Naive thymus-derived CD8-positive, alpha-beta T cell (primary cell): ENCODE data around the gene STARD10. TPM values are rescaled to one million over a fixed set of nuclear protein-coding genes. Genes with fewer than 3 reads are reported as not detected.
"Not testable (repeated sequence)": the region's sequence is repeated elsewhere in the genome, so short reads cannot be mapped to it uniquely, and the experiment has no call there.

Experiments
- ATAC-seq, 2 donors: fragments of 150-1000 bp; cut with Tn5 transposase in 1 of 2; sonication (Bioruptor Pico), chemical (Tn5 transposase) in 1 of 2; 1 replicate in 1 of 2; 2 replicates in 1 of 2; pipeline ENCODE4 v1.10.0; 2021; ENCODE audit warnings: mild to moderate bottlenecking in 2 of 2, moderate library complexity in 2 of 2
- POLR2A ChIA-PET: fragments of 350-600 bp; sonication (Branson Sonifier 250); formaldehyde crosslinking; loops from one replicate; lab custom pipeline; 2021; ENCODE audit warnings: antibody characterized with exemption; lab: Charles Lee
- DNase-seq, 10 donors: peaks; one replicate each; pipeline versions ENCODE4 v3.0.0 to v3.0.0-alpha.2; 2020 to 2022
- H3K27ac Mint-ChIP-seq, 10 donors: one replicate each; pipeline ENCODE4 v1.8.0; 2020 to 2022; ENCODE audit warnings: mild to moderate bottlenecking in 10 of 10, mixed read lengths in 10 of 10, moderate library complexity in 4 of 10, inconsistent platforms in 1 of 10
- H3K27me3 Mint-ChIP-seq, 5 donors: one replicate each; pipeline ENCODE4 v1.8.0; 2021 to 2022; ENCODE audit warnings: mixed read lengths in 5 of 5
- H3K36me3 Mint-ChIP-seq, 3 donors: one replicate each; pipeline ENCODE4 v1.8.0; 2020 to 2022; ENCODE audit warnings: mixed read lengths in 3 of 3, mild to moderate bottlenecking in 2 of 3, inconsistent platforms in 1 of 3
- H3K4me1 Mint-ChIP-seq, 4 donors: one replicate each; pipeline ENCODE4 v1.8.0; 2021 to 2022; ENCODE audit warnings: mixed read lengths in 4 of 4
- H3K4me3 Mint-ChIP-seq, 10 donors: one replicate each; pipeline ENCODE4 v1.8.0; 2020 to 2022; ENCODE audit warnings: mild to moderate bottlenecking in 10 of 10, mixed read lengths in 10 of 10, moderate library complexity in 6 of 10, inconsistent platforms in 1 of 10
- H3K9me3 Mint-ChIP-seq, 9 donors: one replicate each; pipeline ENCODE4 v1.8.0; 2020 to 2022; ENCODE audit warnings: mixed read lengths in 9 of 9, mild to moderate bottlenecking in 3 of 9, inconsistent platforms in 1 of 9, moderate library complexity in 1 of 9
- polyA plus RNA-seq, 3 donors: library from polyadenylated mRNA; unstranded; fragments of 300-500 nt; fragmentation: Illumina TruSeq; gene quantifications; one replicate each; pipeline ENCODE4 v1.2.3, GENCODE V29; 2021
- total RNA-seq, 8 experiments: library from RNA in 2 of 8; stranded (reverse) in 2 of 8; gene quantifications; one replicate each; pipeline ENCODE4 v1.2.3 and lab custom pipeline; 2021 to 2026

STARD10 gene
- total and polyA plus RNA-seq, 5 experiments from 2014 or later = 11.8 to 16.3 (median 14.9) TPM

DNA sequence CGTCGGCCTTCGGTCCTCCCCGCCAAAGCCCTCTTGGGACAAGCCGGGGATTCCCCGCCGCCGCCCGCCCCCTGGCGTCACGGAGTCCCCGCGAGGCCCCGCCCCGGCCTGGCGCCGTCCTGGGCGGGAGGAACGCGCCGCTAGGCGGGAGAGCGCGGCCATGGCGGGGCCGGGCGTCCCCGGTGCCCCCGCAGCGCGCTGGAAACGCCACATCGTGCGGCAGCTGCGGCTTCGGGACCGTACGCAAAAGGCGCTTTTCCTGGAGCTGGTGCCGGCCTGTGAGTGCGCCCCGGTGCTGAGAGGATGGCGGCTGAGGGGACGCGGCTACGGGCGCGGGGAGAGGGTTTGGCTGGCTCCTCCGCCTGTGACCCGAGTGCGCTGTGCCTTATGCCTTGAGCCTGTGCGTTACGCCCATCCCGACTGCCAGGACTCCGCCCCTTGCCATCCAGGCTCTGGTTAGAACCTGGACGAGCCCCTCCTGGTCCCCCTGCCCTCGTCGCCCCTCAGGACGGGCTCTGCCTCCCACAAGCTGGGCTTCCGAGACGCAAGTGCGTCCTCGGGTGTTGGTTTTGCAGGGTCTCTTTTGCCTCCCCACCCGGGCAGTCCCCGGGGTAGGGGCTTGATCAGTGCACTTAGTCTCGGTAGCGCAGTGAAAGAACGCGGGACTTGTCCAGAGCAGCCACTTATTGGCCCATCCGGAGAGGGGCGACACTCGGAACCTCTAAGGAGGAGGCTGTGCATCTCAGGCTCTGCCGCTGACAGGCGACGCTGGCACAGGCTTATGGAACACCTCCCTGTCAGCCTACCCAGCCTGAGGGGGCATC, 20.7 kb upstream of the STARD10 start, which contains the start of gene ATG16L2:
Gene ATG16L2, plus strand, starts transcription at position 126 of the 824 bp plus-strand sequence. Its CDS starts 35 bp downstream, at position 161.
- ATAC-seq = peak; percentile 83 to 85
- peaks cover 0 to 34% (median 14%) of the 10 kb centered on the region in 3 donors for H3K36me3 Mint-ChIP-seq
- peaks cover 0 to 2% (median 0%) of the 10 kb centered on the region in 9 donors for H3K9me3 Mint-ChIP-seq
- peaks cover 33 to 64% (median 54%) of the 10 kb centered on the region in 4 donors for H3K4me1 Mint-ChIP-seq
- DNase-seq = peak; percentile 78 to 93 (median 89)
- POLR2A ChIA-PET = interaction anchor here (1.4 to 4.5 kb wide), 5 partner anchors 10 to 328 kb away, joined by 3 to 49 read pairs (median 13); partner anchors contain the start of genes FCHSD2 and STARD10
- no peaks in the 10 kb centered on the region for H3K27me3 Mint-ChIP-seq
- H3K27ac Mint-ChIP-seq = peak within 1 kb of the TSS; percentile 93 to 99 (median 98)
- peak within 1 kb of the TSS; percentile 95 to 99 (median 98) for H3K4me3 Mint-ChIP-seq

DNA sequence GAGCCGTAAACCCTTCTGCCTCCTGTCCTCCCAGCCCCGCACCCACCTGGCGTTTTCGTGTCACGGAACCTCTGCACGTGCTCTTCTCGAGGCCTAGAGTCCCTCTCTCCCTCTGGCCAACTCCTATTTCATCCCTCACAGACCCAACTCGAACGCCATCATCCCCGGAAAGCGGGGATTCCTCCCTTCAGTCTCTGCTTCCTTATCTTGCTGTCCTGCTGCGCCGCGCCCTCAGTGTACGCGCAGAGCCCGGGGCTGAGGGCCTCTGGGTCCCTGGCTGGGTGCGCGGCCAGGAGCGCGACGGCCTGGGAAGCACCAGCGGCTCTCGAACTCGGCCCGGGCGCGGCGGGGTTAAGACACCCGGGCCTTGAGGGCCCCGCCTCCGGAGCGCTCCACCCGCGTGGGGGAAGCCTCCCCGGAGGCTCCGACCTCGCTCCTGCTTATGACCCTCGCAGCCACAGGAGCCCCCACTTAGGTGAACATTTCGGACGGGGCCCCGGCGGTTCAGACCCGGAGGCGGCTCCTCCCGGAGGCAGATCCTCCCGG, 20.0 kb upstream of the STARD10 start:
- ATAC-seq (peak; percentile 73 to 76), DNase-seq (peak in 2 of 10 donors; percentile 78 to 99)
- Mint-ChIP-seq H3K27ac (peak overlapping the region; percentile 93 to 99 (median 98)), H3K27me3 (no peaks in the 10 kb centered on the region), H3K4me3 (peak overlapping the region; percentile 95 to 99 (median 98)), H3K4me1 (peaks cover 32 to 64% (median 52%) of the 10 kb centered on the region in 4 donors), H3K9me3 (peaks cover 0 to 2% (median 0%) of the 10 kb centered on the region in 9 donors), H3K36me3 (peaks cover 0 to 27% (median 11%) of the 10 kb centered on the region in 3 donors)
- POLR2A ChIA-PET = interaction anchor here (1.4 to 4.5 kb wide), 6 partner anchors 11 to 329 kb away, joined by 3 to 49 read pairs (median 10); partner anchors contain the start of genes FCHSD2 and STARD10

- H3K27ac Mint-ChIP-seq = peak overlapping the region; percentile 93 to 99 (median 98)
- H3K4me3 Mint-ChIP-seq = peak overlapping the region; percentile 95 to 99 (median 98)
- H3K27me3 Mint-ChIP-seq = no peaks in the 10 kb centered on the region
- DNase-seq (peak in 7 of 10 donors; percentile 26 to 51 (median 39)), ATAC-seq (peak in 1 of 2 donors; percentile 10)
- POLR2A ChIA-PET = interaction anchor here (0.5 to 4.5 kb wide), 7 partner anchors 10 to 732 kb away, joined by 3 to 49 read pairs (median 7); partner anchors contain the start of genes FCHSD2 and STARD10
- peaks cover 0 to 24% (median 5%) of the 10 kb centered on the region in 3 donors for H3K36me3 Mint-ChIP-seq
- H3K4me1 Mint-ChIP-seq = peaks cover 30 to 68% (median 51%) of the 10 kb centered on the region in 4 donors
- peaks cover 0 to 2% (median 0%) of the 10 kb centered on the region in 9 donors for H3K9me3 Mint-ChIP-seq
These were observed 19.3 kb upstream of the STARD10 start for GRCh38 chr11:72812967-72813739.

DNA sequence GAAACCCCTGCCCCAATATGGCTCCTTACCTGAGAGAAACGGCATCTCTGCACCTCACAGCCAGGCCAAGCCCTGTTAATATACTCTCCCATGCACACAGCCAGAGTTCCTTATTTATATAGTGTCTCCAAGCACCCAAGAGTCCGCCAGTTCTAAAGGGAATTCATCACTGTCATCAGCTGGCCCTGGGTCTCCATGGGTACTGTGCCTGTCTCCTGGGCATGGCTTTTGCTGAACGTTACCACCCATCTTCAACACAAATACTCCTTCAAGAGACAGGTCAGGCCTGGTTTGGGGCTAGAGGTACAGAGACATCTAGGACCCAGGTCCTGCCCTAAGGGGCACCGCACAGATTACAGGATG, 18.7 kb upstream of the STARD10 start:
- Mint-ChIP-seq H3K36me3 (peaks cover 0 to 18% (median 3%) of the 10 kb centered on the region in 3 donors), H3K4me1 (peaks cover 28 to 68% (median 47%) of the 10 kb centered on the region in 4 donors), H3K27ac (peak overlapping the region; percentile 93 to 99 (median 98)), H3K27me3 (no peaks in the 10 kb centered on the region), H3K4me3 (peak overlapping the region; percentile 95 to 99 (median 98)), H3K9me3 (peaks cover 0 to 2% (median 0%) of the 10 kb centered on the region in 9 donors)
- POLR2A ChIA-PET = interaction anchor here (0.7 to 4.5 kb wide), 5 partner anchors 10 to 330 kb away, joined by 3 to 49 read pairs (median 13); partner anchors contain the start of genes FCHSD2 and STARD10
- no peak for DNase-seq
- no peak for ATAC-seq

DNA sequence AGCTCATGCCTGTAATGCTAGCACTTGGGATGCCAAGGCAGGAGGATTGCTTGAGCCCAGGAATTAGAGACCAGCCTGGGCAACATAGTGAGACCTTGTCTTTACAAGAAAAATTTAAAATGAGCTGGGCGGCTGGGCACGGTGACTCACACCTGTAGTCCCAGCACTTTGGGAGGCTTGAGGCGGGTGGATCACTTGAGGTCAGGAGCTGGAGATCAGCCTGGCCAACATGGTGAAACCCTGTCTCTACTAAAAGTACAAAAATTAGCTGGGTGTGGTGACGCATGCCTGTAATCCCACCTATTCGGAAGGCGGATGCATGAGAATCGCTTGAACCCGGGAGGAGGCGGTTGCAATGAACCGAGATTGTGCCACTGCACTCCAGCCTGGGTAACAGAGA, 17.8 kb upstream of the STARD10 start:
- DNase-seq, H3K9me3 Mint-ChIP-seq, H3K27me3 Mint-ChIP-seq, ATAC-seq: not testable (repeated sequence)
- H3K36me3 Mint-ChIP-seq = peaks cover 0 to 14% (median 0%) of the 10 kb centered on the region in 3 donors
- peak overlapping the region in 9 of 10 donors; percentile 5 to 68 (median 34) for H3K4me3 Mint-ChIP-seq
- peak overlapping the region in 1 of 10 donors; percentile 78 for H3K27ac Mint-ChIP-seq
- POLR2A ChIA-PET = interaction anchor here (0.6 to 0.7 kb wide), 2 partner anchors 12 to 20 kb away, joined by 3 to 4 read pairs; no protein-coding TSS in a partner anchor
- H3K4me1 Mint-ChIP-seq = peaks cover 22 to 67% (median 40%) of the 10 kb centered on the region in 4 donors

GRCh38 chr11:72808331-72808798, 14.5 kb upstream of the STARD10 start:
- POLR2A ChIA-PET = no interaction called here
- H3K27ac Mint-ChIP-seq = peak overlapping the region in 2 of 10 donors; percentile 13 to 29
- H3K9me3 Mint-ChIP-seq = peaks cover 0 to 2% (median 0%) of the 10 kb centered on the region in 9 donors
- no peak for ATAC-seq
- H3K4me1 Mint-ChIP-seq = peaks cover 15 to 53% (median 18%) of the 10 kb centered on the region in 4 donors
- peaks cover 0 to 14% (median 0%) of the 10 kb centered on the region in 3 donors for H3K36me3 Mint-ChIP-seq
- H3K27me3 Mint-ChIP-seq = no peaks in the 10 kb centered on the region
- DNase-seq = no peak
- H3K4me3 Mint-ChIP-seq = no peak overlapping the region

- POLR2A ChIA-PET = no interaction called here
- DNase-seq (no peak), ATAC-seq (no peak)
- Mint-ChIP-seq H3K27me3 (no peaks in the 10 kb centered on the region), H3K36me3 (peaks cover 0 to 14% (median 0%) of the 10 kb centered on the region in 3 donors), H3K9me3 (peaks cover 0 to 2% (median 0%) of the 10 kb centered on the region in 9 donors), H3K4me1 (peaks cover 10 to 47% (median 13%) of the 10 kb centered on the region in 4 donors), H3K4me3 (no peak overlapping the region), H3K27ac (peak overlapping the region in 2 of 10 donors; percentile 29 to 80)
These were observed 13.9 kb upstream of the STARD10 start for GRCh38 chr11:72807792-72808191.

DNA sequence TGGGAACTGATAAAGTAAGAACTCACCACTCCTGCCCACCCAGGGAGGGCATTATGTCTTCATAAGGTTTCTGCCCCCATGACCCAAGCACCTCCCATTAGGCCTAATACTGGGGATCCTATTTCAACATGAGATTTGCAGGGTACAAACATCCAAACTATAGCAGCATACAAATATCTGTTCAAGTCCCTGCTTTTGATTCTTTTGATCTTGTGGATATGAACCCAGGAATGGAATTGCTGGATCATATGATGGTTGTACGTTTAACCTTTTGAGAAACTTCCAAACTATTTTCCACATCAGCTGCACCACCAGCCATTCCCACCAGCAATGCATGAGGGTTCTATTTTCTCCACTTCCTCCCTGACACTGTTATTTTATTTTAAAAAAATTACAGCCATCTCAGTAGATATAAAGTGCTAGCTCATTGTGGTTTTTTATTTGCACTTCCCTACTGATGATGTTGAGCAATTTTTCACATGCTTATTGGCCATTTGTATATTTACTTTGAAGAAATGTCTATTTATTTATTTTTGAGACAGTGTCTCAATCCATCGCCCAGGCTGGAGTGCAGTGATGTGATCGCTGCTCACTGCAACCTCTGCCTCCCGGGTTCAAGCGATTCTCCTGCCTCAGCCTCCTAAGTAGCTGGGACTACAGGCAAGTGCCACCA, 13.3 kb upstream of the STARD10 start:
- Mint-ChIP-seq H3K9me3 (peaks cover 0 to 2% (median 0%) of the 10 kb centered on the region in 9 donors), H3K4me1 (peaks cover 6 to 43% (median 9%) of the 10 kb centered on the region in 4 donors), H3K36me3 (peaks cover 0 to 14% (median 0%) of the 10 kb centered on the region in 3 donors), H3K27ac (peak overlapping the region in 3 of 10 donors; percentile 4 to 41 (median 40)), H3K4me3 (no peak overlapping the region), H3K27me3 (no peaks in the 10 kb centered on the region)
- DNase-seq (no peak), ATAC-seq (no peak)
- POLR2A ChIA-PET = no interaction called here

DNA sequence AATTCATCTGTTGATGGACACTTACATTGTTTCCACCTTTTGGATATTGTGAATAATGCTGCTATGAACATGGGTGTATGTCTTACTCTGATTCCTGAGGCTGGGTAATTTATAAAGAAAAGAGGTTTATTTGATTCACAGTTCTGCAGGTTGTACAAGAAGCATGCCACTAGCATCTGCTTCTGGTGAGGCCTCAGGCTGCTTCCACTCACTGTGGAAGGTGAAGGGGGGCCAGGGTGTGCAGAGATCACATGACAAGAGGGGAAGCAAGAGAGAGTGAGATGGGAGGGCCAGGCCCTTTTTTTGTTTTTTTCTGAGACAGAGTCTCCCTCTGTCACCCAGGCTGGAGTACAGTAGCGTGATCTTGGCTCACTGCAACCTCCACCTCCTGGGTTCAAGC, 12.5 kb upstream of the STARD10 start:
- H3K27me3 Mint-ChIP-seq, H3K9me3 Mint-ChIP-seq, ATAC-seq, DNase-seq, H3K4me3 Mint-ChIP-seq, POLR2A ChIA-PET: not testable (repeated sequence)
- H3K27ac Mint-ChIP-seq = peak overlapping the region in 1 of 10 donors; percentile 19
- peaks cover 3 to 37% (median 7%) of the 10 kb centered on the region in 4 donors for H3K4me1 Mint-ChIP-seq
- peaks cover 0 to 14% (median 0%) of the 10 kb centered on the region in 3 donors for H3K36me3 Mint-ChIP-seq

DNA sequence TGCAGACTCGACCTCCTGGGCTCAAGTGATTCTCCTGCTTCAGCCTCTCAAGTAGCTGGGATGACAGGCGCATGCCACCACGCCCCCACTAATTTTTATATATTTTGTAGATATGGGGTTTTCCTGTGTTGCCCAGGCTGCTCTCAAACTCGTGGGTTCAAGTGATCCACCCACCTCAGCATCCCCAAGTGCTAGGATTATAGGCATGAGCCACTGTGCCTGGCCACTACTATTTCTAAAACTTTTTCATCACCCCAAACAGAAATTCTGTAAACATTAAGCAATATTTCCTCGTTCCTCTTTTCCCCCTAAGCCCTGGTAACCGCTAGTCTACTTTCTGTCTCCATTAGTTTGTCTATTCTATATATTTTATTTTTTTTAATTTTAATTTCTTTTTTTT, 11.4 kb upstream of the STARD10 start:
- Mint-ChIP-seq H3K9me3 (no peaks in the 10 kb centered on the region), H3K27ac (no peak overlapping the region), H3K27me3 (no peaks in the 10 kb centered on the region), H3K36me3 (peaks cover 0 to 9% (median 0%) of the 10 kb centered on the region in 3 donors), H3K4me1 (peaks cover under 1 to 29% (median 2%) of the 10 kb centered on the region in 4 donors), H3K4me3 (no peak overlapping the region)
- ATAC-seq = no peak
- POLR2A ChIA-PET = interaction anchor here (1.4 kb wide), 1 partner anchor 11 kb away, joined by 4 read pairs; the partner anchor contains the start of gene STARD10
- no peak for DNase-seq

GRCh38 chr11:72802822-72803221, 9.0 kb upstream of the STARD10 start:
- no peaks in the 10 kb centered on the region for H3K27me3 Mint-ChIP-seq
- DNase-seq = no peak
- no peak for ATAC-seq
- H3K9me3 Mint-ChIP-seq = no peaks in the 10 kb centered on the region
- POLR2A ChIA-PET = interaction anchor here (1.2 kb wide), 2 partner anchors 9 to 10 kb away, joined by 3 read pairs; partner anchors contain the start of gene STARD10
- no peak overlapping the region for H3K27ac Mint-ChIP-seq
- H3K36me3 Mint-ChIP-seq = peaks cover 0 to 2% (median 0%) of the 10 kb centered on the region in 3 donors
- H3K4me3 Mint-ChIP-seq = no peak overlapping the region
- H3K4me1 Mint-ChIP-seq = peaks cover 0 to 17% (median 2%) of the 10 kb centered on the region in 4 donors
